ENCODE measurements around the gene TARBP1. TPM values are rescaled to one million over a fixed set of nuclear protein-coding genes. Genes with fewer than 3 reads are reported as not detected.

The TARBP1 gene
- total and polyA plus RNA-seq, 2 of the 8 experiments (the other 6 are each of a cell fraction or from before 2014, with no cell fraction given) = 21.9 to 32.3 TPM

DNA sequence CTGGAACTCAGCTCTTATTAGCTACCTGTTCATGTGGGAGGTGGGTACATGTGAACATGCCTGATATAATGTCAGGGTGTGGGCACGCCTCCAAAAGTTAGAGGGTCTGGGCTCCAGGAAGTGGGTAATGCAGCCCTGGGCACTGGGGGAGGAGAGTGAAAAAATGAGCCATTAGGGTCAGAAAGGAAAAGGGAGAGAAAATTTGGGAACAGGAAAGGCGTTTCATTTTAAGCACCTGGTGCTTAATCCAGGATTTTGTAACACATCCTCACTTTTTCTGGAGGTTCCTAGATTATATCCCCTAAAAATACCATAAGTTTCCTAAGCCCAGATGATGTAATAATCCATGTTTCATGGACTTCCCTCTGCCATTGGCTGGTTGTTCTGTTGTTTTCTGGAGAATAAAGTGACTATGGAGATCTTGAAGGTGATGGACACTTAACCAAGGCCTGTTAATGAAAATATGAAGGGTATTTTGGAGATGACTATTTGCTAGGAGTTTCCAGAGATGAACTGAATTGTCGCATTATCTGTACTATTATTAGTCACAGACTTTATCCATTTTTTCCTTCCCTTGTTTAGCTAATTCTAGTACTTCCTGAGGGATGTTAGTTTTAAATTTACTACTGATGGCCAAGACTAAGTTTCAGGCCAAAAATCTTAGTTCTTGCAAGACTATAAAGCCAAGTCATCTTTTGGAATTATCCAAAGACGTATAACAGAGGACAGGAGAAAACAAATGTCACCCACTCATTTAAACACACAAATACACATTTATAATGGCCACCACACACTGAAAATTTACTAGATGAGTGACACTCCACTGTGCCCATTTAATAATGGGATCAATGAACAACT lies 24.4 kb upstream of the TARBP1 start:
- H3K36me3 ChIP-seq (ENCODE audit: control insufficient read depth in 2 of 4, insufficient read depth in 4 of 4, low read length in 3 of 4) = no peaks in the 10 kb centered on the region
- no peaks in the 10 kb centered on the region for H3K23me2 ChIP-seq (ENCODE audit: low read depth, low read length)
- no peak overlapping the region for H2AFZ ChIP-seq (ENCODE audit: low read length)
- TF ChIP-seq CHD2 (IDR thresholded peaks at IDR 0.05; ENCODE audit: low read length) = no peak
- TF ChIP-seq CBX5 (IDR thresholded peaks at IDR 0.05; ENCODE audit: low read depth, low read length) = no peak
- TF ChIP-seq BACH1 (IDR thresholded peaks at IDR 0.05; ENCODE audit: low read length) = no peak
- TF ChIP-seq, protein P1, sequence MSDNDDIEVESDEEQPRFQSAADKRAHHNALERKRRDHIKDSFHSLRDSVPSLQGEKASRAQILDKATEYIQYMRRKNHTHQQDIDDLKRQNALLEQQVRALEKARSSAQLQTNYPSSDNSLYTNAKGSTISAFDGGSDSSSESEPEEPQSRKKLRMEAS (IDR thresholded peaks at IDR 0.05) = no peak
- no peak for TF ChIP-seq SRF (IDR thresholded peaks at IDR 0.05; ENCODE audit: low read depth, low read length)
- TF ChIP-seq POLR2AphosphoS5 (IDR thresholded peaks at IDR 0.05; ENCODE audit: low read depth, low read length) = no peak
- TF ChIP-seq HDAC2 (IDR thresholded peaks at IDR 0.05; ENCODE audit: borderline replicate concordance in 1 of 2, low read depth in 2 of 2, low read length in 2 of 2) = no peak
- TF ChIP-seq TAF7 (optimal IDR thresholded peaks at IDR 0.05; ENCODE audit: borderline replicate concordance, low read depth, low read length) = no peak
- no peak for TF ChIP-seq ZNF274 (IDR thresholded peaks at IDR 0.05; ENCODE audit: borderline replicate concordance, extremely low read depth, low read length)
- H3K4me3 ChIP-seq (ENCODE audit: extremely low read depth in 1 of 4, insufficient read depth in 2 of 4, low read depth in 3 of 4, low read length in 4 of 4) = no peak overlapping the region
- H3K4me1 ChIP-seq (replicated peaks in 1 of 4; ENCODE audit: control insufficient read depth in 3 of 4, insufficient read depth in 4 of 4, low read length in 3 of 4) = peaks cover 2 to 8% (median 2%) of the 10 kb centered on the region in 4 experiments; a peak in 3 of 7 replicates
- H3K14ac ChIP-seq (ENCODE audit: insufficient read length) = no peak overlapping the region
- H2BK12ac ChIP-seq (ENCODE audit: low read depth, low read length) = no peak overlapping the region
- FAIRE-seq (no peak), DNase-seq (ENCODE audit: low read depth in 1 of 2, low spot score in 2 of 2) (no peak)
- no peak overlapping the region for H2BK5ac ChIP-seq (ENCODE audit: low read depth, low read length)
- H2BK15ac ChIP-seq (ENCODE audit: low read length) = no peak overlapping the region
- no peak overlapping the region for H2BK20ac ChIP-seq (ENCODE audit: low read length)
- ChIA-PET POLR2A (ENCODE audit: partially characterized antibody) (interaction anchor here (2.0 kb wide), 1 partner anchor 108 kb away, joined by 5 read pairs; no protein-coding TSS in a partner anchor), CTCF (ENCODE audit: partially characterized antibody) (interaction anchor here (0.7 to 1.6 kb wide), 6 partner anchors 16 to 590 kb away, joined by 3 to 5 read pairs (median 4); no protein-coding TSS in a partner anchor)
- no peaks in the 10 kb centered on the region for H3K79me1 ChIP-seq (ENCODE audit: low read depth, low read length)
- 83% methylated on average over 4 of the region's 4 CpGs; no CpG with 5 or more reads in 1 of the 2 experiments for WGBS, 2 experiments (ENCODE audit: extremely low coverage in 1 of 2, insufficient coverage in 1 of 2, insufficient read length in 1 of 2, insufficient replicate concordance in 2 of 2, low coverage in 1 of 2, low lambda C conversion rate in 2 of 2, missing lambda C conversion rate in 1 of 2)
- no peak overlapping the region for H4K91ac ChIP-seq (replicated peaks; ENCODE audit: insufficient read length, low read length)
- H3K9ac ChIP-seq (replicated peaks in 1 of 4; ENCODE audit: extremely low read depth in 1 of 4, low read depth in 3 of 4, low read length in 3 of 4) = no peak overlapping the region
- H4K8ac ChIP-seq (ENCODE audit: extremely low read depth, insufficient read depth, low read length) = no peak overlapping the region
- H2AK5ac ChIP-seq (ENCODE audit: low read depth, low read length) = no peak overlapping the region
- no peak overlapping the region for H3K27ac ChIP-seq (ENCODE audit: low read depth, low read length)
- no peak overlapping the region for H2BK120ac ChIP-seq (replicated peaks; ENCODE audit: low read depth, low read length)
- no peak overlapping the region for H3K23ac ChIP-seq (ENCODE audit: insufficient read length)
- H3K4ac ChIP-seq (replicated peaks; ENCODE audit: insufficient read length, low read depth, low read length) = no peak overlapping the region
- H3K18ac ChIP-seq (ENCODE audit: extremely low read depth, low read length) = no peak overlapping the region
- H4K5ac ChIP-seq (ENCODE audit: insufficient read length, low read depth, low read length) = peak overlapping the region; percentile 13
- H3K4me2 ChIP-seq (ENCODE audit: insufficient read depth in 1 of 2, low read depth in 2 of 2, low read length in 2 of 2) = no peak overlapping the region
- H3K79me2 ChIP-seq (ENCODE audit: control insufficient read depth in 1 of 2, insufficient read depth in 2 of 2, low read length in 2 of 2) = no peaks in the 10 kb centered on the region
- no peak overlapping the region for H3K56ac ChIP-seq (replicated peaks; ENCODE audit: insufficient read length, low read depth, low read length)
- no peaks in the 10 kb centered on the region for H3K9me3 ChIP-seq (ENCODE audit: insufficient read depth in 2 of 2, low read depth in 1 of 2, low read length in 1 of 2)
- H3K27me3 ChIP-seq (replicated peaks in 1 of 4; ENCODE audit: control insufficient read depth in 3 of 4, extremely low read depth in 1 of 4, insufficient read depth in 3 of 4, low read length in 3 of 4) = no peaks in the 10 kb centered on the region
- no peaks in the 10 kb centered on the region for H4K20me1 ChIP-seq (replicated peaks in 1 of 2; ENCODE audit: control insufficient read depth in 1 of 2, insufficient read depth in 2 of 2, low read length in 2 of 2)
